Subcutaneous adipose tissue (tissue), 4 donors: ENCODE data around the gene CLCN1. TPM values are rescaled to one million over a fixed set of nuclear protein-coding genes. Genes with fewer than 3 reads are reported as not detected.

Experiments used
- CTCF ChIP-seq: fragments of 450-650 bp; IDR thresholded peaks from one replicate; pipeline ENCODE4 v1.5.1; 2016; ENCODE audit warnings: low read depth, mild to moderate bottlenecking, control low read depth, antibody characterized with exemption, moderate library complexity
- total RNA-seq, 4 donors: library from RNA; depleted of rRNA; stranded (reverse); fragments of >200 nt; gene quantifications; one replicate each; pipeline ENCODE4 v1.1.0, GENCODE V29; 2016

The CLCN1 gene
- total RNA-seq, 4 donors from 2014 or later, result 0.38 TPM; not detected in 3

DNA sequence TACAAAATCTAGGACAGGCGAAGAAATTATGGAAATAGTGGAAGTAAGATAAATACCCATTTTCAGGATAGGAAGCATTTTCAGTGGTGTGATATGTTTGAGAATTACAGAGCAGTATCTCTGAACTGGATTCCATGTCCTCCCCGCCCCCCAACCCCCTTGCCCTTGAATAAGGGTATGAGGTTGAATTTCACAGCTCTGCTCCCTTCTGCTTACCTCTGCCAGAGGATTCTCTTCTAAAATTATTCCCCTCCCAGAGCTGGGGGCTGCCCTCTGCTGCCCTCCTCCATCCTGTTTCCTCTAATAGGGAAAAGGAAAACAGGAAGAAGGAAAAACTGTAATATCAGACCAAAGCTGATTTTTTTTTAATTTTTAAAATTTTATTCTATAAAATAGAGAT is 7.3 kb upstream of the CLCN1 start:
- TF ChIP-seq CTCF, result no peak

DNA sequence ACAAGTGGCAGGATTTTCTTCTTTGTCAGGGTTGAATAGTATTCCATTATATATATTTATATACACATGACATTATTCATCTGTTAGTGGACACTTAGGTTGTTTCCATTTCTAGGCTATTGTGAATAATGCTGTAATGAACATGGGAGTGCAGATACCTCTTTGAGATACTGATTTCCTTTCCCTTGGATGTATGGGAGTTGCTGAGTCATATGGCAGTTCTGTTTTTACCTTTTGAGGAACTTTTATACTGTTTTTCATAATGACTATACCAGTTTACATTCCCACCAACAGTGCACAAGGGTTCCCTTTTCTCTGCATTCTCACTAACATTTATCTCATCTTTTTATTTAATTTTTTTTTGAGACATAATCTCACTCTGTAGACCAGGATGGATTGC is 1.8 kb upstream of the CLCN1 start:
- no peak for TF ChIP-seq CTCF

DNA sequence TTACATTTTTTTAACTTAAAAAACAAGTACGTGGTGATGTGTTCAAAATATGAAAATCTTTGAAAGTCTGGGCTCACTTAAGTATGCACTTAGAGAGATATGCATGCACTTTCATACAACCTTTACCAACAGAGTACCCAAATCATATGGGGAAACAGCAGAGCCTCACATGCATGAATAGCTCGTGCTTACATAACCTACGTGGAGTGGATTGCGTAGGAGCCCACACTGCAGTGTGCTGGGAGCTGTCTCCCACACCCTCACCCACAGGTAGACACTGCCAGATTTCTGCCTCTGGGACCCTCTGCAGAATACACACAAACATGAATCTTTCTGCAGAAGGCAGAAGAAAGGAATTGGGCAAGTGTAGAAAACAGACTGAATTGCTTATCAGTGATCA is 581 bp downstream of the CLCN1 start:
- TF ChIP-seq CTCF, result no peak

- TF ChIP-seq CTCF, result no peak
Observed at GRCh38 chr7:143318661-143319060, 2.8 kb downstream of the CLCN1 start.

DNA sequence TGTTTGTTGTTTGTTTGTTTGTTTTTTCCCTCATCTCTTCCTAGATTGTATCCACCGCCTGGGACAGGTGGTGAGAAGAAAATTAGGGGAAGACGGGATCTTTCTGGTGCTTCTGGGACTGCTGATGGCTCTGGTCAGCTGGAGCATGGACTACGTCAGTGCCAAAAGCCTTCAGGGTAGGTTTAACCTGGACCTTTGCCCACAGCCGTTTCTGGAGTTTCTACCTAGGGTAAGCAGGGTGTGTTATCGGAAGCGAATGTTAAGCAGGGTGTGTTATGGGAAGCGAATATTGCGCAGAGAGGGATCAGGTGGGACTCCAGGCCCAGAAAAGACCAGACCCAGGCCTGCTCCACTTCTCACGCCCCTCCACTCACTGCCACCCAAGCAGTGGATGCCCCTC is 4.7 kb downstream of the CLCN1 start:
- TF ChIP-seq CTCF, result no peak

DNA sequence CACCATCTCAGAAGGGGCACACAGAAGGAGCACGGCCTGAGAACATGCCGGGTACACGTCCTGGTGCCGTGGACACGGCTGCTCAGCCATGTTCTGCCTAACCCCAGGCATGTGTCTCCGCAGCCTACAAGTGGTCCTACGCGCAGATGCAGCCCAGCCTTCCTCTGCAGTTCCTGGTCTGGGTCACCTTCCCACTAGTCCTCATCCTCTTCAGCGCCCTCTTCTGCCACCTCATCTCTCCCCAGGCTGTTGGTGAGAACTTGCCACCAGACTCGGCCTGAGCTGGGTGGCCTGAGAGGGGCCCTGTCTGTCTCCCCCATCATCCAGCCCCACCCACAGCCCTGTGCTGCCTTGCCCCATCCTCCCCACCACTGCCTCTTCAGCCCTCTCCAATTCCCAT is 5.3 kb downstream of the CLCN1 start:
- no peak for TF ChIP-seq CTCF

DNA sequence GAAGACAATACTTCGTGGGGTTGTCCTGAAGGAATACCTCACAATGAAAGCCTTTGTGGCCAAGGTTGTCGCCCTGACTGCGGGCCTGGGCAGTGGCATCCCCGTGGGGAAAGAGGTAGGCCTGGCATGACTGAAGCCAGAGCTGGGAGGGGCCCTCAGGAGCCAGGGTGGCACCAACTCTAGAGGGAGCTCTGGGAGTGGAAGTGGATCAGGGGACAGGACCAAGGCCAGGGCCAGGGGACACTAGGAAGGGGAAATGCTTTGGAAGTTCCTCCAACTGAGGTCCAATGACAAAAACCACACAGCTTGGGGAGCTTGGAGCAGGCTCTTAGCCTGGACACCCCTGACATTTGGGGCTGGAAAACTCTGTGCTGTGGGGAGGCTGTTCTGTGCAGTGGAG is 5.8 kb downstream of the CLCN1 start:
- no peak for TF ChIP-seq CTCF
